HG03159 (cell line): Measurements from ENCODE around the gene ACOX2.
A peak's percentile ranks its signal among the peaks of the same experiment; 100 is the strongest.

ENCODE experiments used
- ATAC-seq: cut with Tn5 transposase; IDR thresholded peaks from one replicate; pipeline ENCODE4 v1.9.1; 2021; ENCODE audit warnings: mild to moderate bottlenecking, moderate library complexity; ENCODE audit not compliant: unreplicated experiment

Gene ACOX2

DNA sequence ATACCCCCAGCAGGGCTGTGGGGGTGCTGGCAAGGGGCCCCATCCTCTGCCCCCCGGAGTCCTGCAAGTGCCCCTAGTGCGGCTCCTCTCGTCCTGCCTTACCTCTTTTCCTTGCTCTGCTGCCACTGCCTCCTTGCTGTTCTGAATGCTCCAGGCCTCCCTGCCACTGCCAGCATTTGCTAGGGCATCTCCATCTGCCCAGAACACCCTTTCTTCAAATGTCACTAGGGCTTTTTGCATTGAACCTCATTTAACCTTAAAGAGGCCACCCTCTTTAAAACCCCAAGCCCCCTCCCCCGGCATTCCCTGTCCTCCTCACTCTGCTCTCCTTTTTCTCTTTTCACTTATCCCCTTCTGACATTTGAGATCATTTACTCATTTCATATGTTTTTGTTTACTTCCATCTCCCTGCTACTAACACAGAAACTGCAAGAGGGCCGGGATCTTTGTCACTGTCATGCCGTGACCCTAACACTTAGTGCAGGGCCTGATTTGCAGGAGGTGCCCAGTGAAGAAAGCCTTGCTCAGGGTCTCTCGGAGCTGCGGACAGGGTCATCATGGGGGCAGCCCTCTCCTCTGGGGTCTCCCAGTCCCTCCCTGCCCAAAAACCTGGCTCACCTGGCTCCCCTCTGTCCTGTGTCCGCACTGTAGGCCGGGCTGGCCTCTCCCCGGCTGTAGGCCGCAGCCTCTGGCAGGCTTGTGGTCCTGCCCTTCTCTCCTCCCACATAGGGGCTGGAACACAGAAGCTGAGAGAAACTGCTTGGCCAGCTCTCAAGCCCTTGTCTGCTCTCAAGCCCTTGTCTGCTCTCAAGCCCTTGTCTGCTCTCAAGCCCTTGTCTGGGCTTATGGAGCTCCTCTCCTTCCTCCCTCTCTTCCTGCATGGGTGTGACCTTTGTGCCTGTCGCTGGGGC is at the start of gene ACOX2:
Gene ACOX2 (minus strand): TSS at position 690 of the 911 bp plus-strand sequence. CDS start 2,084 bp downstream, outside the sequence.
- no peak for ATAC-seq

DNA sequence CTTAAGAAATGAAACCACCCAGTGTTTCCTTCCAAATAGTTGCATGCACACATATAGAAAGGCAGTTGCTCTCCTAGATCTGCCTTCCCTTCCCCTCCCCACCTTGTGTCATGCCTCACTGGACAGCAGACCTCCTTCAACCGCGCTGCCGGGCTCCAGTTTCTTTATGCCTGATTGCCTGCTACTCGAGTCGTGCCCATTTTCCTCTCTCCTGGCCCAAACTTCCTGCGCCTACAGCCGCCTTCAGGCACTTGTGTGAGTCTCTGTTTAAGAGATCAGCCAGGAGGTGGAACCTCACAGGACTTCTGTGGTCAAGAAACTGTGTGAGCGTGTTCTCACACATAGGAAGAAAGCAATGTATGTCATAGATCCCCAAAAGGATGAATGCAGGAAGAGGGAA is 49.0 kb upstream of the ACOX2 start:
- ATAC-seq = no peak

DNA sequence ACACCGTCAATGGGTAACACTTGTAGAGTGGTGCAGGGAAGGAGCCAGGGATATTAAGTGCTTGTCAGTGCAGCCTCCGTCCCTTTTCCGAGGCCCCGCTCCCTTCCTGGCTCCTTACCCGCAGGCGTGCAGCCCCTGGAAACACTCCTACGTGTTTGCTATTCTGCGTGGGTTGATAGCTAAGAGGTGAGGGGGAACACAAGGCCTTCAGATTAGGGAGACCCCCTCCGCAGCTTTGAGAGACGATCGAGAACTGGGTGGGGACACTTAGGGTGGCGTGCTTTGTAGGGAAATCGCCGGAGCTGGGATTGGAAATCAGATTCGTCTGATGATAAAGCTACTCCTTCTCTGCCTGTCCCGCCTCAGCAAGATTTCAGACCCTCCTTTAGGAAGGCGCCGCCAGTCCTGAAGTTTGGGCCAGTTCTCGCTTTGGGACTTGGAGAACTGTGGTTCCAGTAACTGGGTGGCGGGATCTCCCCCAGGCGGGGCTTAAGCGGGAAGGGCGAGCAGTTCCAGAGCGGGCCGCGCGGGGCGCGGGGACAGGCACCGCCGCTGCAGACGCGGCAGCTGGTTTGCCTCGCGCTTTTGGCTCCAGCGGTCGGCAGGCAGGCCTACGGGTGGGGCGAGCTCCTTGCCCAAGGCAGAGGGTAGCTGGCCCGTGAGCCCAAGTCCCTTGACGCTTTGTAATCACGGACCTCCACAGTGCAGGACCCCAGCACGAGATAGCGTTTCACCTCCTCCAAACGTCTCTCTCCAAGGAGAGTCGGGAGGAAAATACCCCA is 48.2 kb upstream of the ACOX2 start:
- peak; percentile 92 for ATAC-seq

DNA sequence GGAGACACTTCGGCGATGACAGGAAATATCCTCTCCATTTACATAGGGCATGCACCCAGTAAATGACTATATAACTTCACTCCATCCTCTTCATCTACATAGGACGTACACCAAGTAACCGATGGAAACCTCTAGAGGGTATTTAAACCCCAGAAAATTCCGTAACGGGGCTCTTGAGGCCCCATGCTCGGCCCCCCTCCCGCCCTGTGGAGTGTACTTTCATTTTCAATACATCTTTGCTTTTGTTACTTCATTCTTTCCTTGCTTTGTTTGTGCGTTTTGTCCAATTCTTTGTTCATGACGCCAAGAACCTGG is 47.7 kb upstream of the ACOX2 start:
- ATAC-seq = no peak

DNA sequence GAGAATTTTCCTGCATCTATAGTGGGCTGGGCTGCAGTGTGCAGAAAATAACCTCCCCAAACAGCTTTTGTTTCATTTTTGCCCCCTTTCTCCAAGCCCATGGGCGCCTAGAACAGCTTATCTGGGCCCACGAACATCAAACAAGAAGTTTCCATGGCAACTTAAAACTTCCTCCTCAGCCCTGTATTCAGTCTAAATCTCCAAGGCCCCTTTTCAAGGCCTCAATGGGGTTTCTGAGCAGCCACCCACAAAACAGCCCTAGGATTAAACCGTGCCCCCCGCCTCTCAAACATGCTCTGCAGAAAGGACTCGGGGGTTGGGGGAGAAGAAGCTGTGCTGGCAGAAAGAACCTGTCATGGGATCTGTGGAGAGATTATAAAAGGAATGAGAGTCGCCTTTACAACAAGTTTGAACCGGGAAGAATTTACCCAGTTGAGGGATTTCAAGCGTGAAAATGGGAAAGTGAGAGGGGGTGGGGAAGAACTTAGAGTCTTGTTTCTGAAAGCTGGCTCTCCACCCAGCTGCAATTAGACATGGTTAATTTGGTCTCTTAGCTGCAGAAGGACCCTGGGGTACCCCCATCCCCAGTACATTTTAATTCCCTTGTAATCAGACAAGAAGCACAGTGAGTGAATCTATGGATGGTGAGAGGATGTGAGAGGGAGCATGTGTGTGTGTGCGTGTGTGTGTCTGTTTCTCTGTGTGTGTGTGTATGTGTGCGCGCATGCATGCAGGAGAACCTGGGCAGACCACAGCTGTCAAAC is 44.5 kb upstream of the ACOX2 start:
- ATAC-seq = no peak

DNA sequence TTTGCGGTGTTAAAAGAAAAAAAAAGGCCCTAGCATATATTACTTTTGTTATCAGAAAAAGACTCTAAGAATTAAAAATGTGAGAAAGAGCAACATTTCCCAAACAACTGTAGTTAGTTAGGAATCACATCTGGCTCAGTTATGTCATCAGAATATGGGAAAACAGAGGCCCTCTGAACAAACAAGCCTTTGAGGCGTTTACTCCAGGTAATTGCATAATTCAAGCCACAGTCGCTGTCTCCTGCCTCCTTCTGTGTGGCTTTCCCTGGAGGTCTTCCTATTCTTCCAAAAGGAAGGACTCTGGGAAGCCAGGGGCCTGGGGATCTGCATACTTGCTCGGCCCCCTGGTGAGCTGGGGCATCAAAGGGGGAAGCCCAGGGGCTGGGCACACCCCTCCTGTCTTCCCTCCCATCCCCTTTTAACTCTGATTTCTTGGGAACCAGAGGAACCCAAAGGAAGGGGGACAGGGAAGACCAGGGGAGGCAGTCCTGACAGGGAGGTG is 43.9 kb upstream of the ACOX2 start:
- ATAC-seq = no peak

DNA sequence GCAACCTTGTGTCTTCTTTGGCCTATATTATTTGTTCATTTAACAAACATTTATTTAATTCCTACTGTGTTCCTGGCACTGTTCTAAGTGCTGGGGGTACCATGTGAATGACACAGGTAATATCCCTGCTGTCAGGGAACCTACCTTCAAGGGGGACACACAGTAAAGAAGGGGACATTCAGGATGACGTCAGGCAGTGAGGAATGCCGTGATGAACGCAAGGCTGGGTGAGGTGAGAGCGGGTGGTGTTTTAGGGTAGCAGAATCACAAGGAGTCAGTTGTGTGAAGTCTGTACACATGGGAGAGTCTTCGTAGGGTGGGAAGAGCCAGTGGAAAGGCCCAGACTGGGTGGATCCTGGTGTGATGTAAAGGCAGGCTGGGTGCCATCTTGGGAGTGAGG is 41.9 kb upstream of the ACOX2 start:
- no peak for ATAC-seq

DNA sequence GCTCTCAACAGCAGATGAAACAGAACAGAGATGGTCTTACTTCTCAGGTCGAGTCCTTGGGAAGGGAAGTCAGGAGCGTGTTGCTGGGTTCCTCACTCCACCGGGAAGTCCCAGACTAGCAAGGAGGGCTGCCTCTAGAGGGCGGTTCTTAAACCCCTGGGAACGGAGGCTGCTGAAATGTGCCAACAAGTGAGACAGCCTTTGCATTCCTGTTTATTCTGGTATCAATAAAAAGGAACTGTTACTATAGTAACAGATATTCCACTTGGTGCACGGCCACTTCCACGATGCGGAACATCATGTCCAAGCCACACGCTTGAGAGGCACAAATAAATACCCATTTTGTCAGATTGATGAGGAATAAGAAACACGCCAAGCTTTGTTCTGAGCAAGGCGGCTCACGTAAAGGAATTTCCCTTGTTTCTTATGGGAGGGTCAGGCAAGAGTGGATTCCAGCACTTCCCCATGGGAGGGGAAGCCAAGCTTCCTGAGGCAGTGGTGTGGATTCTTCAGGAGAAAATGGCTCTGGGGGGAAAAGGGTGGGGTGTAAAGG is 40.4 kb upstream of the ACOX2 start, which contains the start of gene FAM107A:
Gene FAM107A (minus strand): TSS at position 123 of the 553 bp plus-strand sequence. CDS start 7,531 bp downstream, outside the sequence.
- no peak for ATAC-seq

DNA sequence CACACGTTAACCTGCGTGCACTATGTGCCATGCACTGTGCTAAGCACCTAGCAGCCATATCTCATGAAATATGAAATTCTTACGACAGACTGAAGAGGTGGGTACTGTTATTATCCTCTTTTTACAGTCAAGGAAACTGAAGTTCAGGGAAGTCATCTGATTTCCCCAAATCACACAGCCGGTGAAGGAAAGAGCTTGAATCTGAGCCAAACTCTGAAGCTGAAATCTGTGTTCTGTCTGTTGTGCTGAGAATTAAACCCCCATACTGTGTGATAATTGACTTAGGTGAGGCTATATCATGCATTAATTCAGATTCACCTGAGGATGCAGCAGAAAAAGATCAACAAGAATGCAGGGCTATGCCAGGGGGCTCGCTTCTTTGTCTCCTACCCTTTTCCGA is 39.7 kb upstream of the ACOX2 start:
- ATAC-seq = no peak

DNA sequence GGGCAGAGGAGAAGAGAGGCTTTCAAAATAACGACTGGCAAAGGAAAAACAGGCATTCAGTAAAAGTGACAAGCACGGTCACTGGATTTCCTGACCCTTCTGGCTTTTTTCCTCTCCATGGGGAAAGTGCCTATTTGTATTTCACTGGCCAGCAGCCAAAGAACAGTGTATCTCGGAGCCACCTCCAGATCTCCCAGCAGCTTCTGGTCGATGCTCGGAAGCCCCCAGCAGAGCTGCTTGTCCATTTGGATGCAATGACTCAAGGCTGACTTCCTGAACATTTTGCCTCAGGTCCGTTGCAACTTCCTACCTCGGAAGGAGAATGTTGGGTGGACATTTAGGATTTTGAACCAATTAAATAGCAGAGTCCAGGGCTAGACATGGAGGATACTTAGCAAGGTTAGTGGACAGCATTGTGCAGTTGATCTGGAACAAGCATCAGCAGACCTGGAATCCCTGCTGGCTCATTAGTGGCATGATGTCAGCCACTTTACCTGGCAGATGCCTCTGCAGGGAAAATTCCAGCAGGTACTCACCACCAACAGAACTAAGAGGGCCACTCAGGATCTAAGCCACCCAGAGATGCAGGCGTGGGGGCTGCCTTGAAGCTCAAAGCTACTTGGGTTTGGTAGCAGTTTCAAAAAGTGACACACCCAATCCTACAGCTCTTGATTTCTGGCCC is 39.1 kb upstream of the ACOX2 start:
- no peak for ATAC-seq

DNA sequence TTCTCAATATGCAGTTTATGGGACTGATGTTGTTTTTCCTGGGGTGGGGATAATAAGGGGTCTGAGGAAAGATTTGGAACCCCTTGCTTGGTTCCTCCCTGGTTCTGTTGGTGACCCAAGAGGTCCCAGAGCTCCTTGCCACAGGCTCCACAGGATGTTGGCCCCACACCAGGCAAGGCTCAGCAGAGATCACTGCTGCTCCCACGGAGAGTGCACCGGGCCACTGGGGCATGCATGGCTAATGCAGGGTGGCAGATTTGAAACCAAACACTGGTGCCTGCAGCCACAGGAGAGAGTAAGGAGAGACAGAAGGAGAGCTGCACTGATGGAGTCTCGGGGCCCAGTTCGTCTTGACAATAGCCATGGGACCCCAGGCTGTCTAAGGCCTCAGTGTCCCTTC is 37.7 kb upstream of the ACOX2 start:
- no peak for ATAC-seq

DNA sequence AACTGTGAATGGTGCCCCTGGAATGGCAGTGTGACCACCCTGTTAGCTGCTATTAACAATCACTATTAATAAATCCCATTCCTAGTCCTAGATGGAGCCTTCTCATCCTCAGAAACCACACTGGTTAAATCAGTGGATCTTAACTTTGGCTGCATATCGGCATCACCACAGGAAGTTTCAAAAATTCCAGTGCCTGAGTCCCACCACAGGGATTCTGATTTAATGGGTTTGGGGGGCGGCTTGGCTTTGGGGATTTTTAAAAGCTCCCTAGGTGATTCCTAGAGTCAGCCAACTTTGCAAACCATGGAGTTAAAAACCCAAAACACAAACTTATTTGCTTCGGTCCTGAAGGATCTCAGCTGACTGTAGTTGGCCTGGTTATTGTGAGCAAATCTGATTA is 37.1 kb upstream of the ACOX2 start:
- ATAC-seq = no peak

DNA sequence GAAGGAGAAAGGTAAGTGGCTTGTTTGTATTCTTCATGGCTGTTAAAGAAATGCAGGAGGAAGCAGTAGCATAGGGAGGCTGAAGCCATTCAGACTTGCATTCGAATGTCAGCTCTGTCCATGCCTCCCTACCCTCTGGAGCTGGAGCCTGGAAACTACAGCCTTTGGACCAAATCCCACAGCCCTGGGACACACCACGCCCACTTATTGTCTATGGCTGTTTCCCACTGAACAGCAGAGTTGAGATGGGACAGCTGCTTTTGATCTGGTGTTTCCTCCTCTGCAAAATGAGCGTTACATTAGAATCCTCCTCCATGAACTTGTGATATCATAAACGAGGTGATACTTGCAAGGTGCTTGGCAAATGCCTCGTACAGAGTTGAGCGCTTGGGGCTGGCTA is 36.6 kb upstream of the ACOX2 start:
- no peak for ATAC-seq

DNA sequence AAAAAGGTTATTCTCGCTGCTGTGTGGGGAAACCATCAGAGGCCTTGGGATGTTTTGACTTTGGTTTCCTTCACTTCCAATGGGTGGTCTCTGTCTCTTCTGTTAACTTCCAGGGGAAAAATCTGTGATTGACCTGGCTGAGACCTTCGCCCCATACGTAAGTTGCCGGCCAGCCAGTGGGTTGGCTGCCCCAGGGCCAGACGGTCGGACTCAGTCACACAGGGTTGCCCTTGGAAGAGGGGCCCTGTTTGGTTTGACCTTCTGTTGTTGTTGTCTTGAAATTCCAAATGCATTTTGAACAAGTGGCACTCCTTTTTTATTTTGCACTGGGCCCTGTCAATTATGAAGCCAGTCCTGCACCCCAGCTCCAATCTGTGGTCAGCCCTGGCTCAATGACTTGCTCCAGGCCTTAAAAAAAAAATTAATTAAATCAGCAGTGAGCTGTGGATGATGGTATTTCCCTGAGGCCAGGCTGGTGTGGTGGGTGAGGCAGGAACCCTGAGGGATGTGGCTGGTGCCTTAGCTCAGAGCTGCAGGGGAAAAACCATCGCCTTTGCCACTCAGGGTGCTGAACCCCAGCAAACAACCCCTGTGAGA is 35.7 kb upstream of the ACOX2 start:
- ATAC-seq = no peak

DNA sequence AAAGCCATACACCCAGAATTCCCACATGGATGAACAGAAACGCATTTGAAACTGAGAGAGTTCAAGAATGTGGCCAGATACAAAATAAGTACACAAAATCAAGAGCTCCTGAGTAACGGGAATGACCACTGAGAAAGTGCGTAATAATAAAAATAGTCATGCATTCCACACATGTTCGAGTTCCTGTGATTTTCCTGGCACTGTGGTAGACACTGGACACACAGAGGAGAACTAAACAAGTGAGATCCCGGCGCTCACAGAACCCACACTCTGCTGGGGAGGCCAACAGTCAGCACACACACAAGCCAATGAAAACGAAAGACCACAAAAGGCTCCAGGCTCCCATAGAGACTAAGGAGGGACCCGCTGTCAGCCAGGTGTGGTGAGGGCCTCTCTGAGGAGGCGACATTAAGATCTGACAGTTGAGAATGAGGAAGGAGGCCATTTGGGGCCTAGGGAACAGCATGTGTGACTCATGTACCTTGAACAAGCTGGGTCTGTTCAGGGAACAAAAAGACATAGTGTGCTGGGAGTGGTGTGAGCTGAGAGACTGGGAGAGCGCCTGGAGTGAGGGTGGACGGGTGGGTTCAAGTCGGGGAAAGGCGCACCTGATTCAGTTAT is 35.1 kb upstream of the ACOX2 start:
- ATAC-seq = no peak

DNA sequence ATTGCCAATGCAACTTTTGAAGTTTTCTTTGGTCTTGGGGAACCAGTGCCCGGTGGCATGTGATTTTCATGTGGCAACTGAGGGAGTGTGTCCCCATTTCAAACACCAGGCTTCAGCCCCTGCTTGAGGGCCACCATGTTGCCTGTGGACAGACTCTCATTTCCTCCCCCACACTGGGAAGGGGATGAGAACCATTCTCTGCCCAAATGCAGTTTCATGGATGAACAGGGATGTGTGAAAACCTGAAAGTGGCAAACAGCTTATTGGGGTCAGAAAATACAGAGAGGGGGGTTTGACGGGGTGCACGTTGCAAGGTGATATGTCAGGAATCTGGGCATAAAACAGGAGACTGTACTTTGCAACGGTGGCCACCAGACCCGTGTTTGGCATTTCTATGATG is 33.9 kb upstream of the ACOX2 start:
- no peak for ATAC-seq

DNA sequence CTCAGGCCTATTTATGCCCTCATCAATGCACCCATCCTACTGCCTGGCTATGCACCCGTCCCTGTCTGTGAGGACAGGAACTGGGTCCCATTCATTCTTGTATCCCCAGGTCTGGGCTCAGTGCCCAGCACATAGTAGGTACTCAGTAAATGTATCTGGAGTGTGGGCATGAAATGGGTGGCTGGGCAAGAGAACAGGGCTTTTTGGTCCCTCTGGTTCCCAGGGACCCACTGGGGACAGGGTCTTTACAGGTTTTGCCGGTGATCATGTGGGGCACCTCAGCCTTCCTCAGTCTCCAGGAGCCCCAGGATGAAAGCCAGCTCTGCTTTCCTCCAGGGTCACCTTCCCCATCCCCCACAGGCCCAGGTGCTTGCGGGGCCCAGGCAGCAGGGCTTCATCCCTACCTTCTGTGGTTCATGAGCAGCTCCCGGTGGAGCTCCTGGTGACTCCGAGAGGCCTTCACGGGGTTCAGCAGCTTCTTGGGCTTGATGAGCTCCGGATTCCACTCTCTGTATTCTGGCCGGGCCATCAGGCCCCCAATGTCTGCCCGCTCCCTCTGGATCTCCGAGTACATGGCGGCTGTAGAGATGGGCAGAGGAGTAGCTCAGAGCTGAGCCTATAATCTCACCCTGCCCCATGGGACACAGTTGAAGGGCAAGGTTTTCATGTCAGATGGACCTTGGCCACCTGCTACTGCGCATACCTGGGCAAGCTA is 32.5 kb upstream of the ACOX2 start:
- no peak for ATAC-seq

DNA sequence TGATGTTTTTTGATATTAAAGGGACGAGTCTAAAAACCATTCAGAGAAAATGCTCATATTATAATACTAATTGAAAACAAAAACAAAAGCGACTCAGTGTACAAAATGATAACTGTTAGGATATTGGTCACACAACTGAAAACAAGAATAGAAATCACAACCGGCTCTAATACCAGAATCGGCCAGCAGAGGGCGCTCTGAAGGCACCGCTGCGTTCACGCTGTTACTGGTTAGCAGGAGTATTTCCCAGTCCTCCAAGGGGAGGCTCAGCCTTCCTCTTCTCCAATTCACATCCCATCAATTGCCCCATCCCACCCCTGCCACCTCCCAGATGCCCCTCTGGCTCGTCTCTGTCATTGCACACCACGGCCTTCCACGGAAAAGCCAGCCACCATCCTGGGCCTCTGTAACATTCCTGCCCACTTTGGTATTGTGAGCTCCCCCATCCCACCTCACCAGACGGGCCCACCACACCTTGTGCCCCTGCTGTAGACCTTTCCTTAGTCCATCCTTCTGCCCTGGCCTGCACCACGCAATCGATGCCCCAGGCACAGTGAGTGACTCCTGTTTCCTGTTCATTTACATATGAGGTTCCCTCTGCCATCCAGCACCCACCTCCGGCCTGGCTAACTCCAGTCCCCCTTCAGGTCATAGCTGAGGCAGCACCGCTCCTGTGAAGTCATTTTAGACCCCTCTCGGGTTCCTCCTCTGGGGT is 31.7 kb upstream of the ACOX2 start:
- no peak for ATAC-seq
